ENCODE measurements around the gene SOX9. TPM values are rescaled to one million over a fixed set of nuclear protein-coding genes. Genes with fewer than 3 reads are reported as not detected.

Gene SOX9
- total RNA-seq, 1 donor from 2014 or later: 67.0 TPM

DNA sequence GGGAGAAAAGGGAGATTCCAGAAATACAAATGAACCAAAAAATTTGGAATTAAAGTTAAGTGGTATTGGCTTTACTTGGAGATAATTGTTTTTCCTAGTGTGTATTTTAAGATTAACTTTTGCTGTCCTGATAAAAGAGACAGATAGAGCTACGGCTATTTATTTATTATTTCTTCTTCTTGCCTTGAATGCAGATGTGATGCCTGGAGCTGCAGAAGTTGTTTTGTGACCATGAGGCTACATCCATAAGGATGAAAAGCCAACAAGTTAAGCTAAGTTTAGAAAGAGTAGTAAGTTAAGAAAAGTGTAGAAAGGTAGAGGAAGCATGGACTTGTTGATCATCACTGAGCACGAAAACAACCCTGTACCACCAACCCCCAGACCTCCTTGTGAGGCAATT lies 41.7 kb downstream of the SOX9 start:
- no peak for DNase-seq (ENCODE audit: low spot score)

GRCh38 chr17:72163474-72163873 lies 42.7 kb downstream of the SOX9 start:
- no peak for DNase-seq (ENCODE audit: low spot score)

DNA sequence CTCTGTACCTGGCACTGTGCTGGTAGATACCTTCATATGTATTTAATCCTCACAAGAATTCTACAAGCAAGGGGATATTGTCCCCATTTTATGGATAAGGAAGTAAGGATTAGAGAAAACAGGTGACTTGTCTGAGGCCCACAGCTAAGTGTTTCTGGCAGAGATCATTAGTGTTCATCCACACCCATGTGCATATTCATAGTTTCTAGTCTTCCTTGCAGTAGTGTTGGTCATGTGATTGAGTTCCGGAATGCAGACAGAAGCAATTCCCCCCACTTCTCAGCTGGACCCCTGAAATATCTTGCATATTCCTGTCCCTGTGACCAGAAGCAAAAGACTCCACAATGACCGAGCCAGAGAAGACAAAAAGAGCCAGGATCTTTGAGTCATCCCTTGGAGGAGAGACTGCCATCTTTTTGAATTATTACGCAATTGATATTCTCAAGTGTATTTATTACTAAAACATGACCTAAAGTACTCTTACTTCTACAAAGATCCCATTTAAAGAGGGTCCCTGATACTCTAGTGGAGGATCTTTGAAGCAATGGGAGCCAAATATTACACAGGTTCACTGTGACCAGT lies 43.4 kb downstream of the SOX9 start:
- no peak for DNase-seq (ENCODE audit: low spot score)

- DNase-seq (ENCODE audit: low spot score): no peak
These were observed 44.5 kb downstream of the SOX9 start for GRCh38 chr17:72165192-72165866.

- no peak for DNase-seq (ENCODE audit: low spot score)
These were observed 45.1 kb downstream of the SOX9 start for GRCh38 chr17:72165867-72166439.

DNA sequence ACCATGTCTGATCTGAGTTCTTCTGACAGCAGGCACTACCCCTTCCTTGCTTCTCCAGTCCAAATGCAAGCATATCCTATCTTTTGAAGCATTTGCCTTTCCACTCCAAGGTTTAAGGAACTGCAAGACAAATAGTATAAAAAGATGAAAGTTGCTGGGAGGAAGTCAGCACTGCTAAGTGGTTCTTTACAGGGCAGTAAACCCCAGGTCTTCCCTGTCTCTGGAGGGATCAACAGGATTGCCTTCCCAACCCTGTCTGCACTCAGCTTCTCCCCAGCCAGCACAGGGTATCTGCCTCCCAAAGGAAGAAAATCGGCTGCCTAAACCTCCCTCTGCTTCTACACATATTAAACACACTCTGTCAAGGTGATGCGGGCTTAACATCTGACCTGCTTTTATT lies 46.8 kb downstream of the SOX9 start:
- DNase-seq (ENCODE audit: low spot score): no peak

DNA sequence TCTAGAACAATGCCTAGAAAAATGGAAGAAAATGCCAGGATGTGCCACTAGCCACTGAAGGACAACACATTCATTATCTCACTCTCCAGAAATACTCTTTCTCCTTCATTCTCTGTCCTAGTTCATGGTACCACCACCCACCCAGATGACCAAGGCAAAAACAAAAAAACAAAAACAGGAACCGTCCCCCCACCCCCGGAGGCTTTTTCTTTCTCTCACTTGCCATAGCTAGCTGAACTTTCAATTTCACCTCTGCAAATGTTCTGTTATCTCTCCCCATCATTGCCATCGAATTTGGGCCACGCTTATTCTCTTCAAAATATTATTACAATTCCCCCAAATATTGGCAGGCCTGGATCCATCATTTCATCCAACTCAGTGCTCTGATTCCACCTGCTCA lies 49.0 kb downstream of the SOX9 start:
- DNase-seq (ENCODE audit: low spot score): no peak

DNA sequence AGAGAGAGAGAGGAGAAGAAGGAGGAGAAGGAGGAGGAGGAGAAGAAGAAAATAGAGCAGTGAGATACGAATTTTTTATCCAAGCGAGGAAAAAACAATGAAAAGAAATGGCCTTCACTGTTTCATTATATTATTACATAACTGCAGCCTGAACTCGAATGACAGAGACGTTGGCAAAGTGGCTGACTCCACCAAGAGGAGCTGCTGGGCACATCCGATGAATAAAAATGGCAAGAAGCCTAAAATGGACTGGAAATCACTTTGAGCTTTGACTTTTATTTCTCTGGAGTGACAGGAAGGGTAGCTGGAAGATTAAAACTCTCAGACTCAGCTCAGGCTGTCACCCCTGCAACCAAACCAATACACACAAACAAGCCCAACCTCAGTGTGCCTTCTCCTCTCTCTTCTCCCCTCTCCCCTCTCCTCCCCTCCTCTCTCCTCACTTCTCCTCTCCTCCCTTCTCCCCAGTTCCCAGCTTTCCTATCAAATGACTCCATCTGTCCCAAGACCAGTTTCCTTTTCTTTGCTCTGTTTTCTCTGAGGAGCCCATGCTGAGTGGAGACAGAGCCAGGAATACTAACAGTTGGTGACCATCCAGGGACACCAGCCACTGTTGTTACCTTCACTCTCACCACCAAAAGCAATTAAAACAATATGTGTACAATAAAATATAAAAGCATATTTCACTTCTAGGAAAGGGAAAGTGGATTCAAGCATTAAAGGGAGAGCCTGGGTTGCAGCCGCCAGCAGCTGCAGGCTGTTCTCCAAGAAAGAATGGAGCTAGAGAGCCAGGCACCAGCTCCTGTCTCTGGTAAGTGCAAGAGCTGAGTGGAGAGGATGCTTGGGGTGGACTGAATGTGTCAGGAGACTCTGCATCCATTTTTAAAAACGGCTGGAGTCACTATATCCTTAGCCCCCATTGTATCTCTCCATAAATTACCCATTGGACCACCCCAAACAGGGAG lies 51.2 kb downstream of the SOX9 start:
- no peak for DNase-seq (ENCODE audit: low spot score)

DNA sequence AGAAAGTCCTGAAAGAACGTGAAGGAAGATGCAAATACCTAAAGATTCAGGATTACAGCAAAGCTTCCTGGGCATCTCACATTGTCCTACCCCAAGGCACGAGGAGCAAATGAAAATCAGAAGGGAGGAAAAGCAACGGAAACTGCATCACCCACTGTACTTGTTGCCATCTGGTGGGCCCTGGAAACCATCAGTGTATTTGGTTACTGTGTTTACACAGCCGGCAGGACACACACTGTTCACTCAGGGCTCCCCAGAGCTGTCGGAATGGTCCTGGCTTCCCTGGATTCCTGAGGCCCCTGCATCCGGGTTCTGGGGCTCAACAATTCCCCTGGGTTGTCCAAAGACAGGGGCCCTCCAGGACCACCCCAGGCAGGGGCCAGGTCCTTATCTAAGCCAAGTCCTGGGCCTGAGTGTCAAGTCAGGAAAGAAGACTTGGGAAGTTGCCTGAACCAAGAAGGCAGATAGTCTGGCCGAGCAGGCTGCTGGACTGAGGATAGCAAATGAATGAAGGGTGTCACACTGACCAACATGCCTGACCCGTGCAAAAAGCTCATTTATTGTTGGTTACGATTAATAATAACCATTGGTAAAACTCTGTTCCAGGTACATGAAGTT lies 52.8 kb downstream of the SOX9 start:
- no peak for DNase-seq (ENCODE audit: low spot score)

GRCh38 chr17:72175263-72175662 lies 54.4 kb downstream of the SOX9 start:
- no peak for DNase-seq (ENCODE audit: low spot score)

Data from mucosa of gallbladder (tissue), 1 donor.